IPS-NIHi11 (cell line): ENCODE data around the gene SSH3.
"Not testable (repeated sequence)": the region's sequence is repeated elsewhere in the genome, so short reads cannot be mapped to it uniquely, and the experiment has no call there.

Experiments used
- DNase-seq: peaks from one replicate; pipeline ENCODE4 v3.0.0; 2012; ENCODE audit warnings: mixed read lengths, low spot score

The SSH3 gene

DNA sequence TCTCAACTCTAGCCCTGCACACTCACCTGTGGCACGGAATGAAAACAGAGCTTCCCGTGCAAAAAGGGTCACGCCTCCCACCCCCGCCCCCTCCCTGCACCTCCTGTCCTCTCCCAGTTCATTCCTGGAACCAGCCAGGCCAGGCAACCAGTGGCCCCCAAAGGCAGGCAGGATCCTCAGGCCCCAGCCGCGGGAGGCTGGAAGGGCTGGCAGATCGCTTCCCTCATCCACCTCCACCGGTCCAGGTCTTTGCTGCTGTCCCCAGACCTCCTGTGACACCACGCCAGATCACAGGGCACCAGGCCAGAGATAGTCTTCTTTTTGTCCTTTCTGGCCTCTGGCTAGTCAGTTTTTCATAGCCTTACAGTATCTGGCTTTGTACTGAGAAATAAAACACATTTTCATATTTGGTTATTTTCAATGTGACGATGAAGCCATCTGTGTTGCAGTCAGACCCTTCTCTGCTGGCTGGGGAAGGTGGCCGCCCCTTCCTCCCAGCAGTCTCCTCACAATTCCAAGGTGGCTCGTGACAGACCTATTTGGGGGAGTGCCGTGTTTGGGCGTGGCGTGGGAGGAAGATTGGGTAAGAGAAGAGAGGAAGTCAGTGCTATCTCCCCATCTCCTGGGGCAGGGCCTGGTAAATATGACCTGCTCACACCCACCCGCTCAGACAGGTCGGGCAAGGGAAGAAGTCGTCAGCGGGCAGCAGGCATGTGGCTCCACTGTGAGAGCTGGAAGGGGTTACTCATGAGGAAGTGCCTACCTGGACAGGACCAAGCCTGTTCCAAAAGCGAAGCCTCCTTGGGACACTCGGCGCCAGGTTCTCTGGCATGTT lies 9.1 kb downstream of the SSH3 start:
- no peak for DNase-seq

GRCh38 chr11:67313125-67313890 lies 10.0 kb downstream of the SSH3 start:
- no peak for DNase-seq

DNA sequence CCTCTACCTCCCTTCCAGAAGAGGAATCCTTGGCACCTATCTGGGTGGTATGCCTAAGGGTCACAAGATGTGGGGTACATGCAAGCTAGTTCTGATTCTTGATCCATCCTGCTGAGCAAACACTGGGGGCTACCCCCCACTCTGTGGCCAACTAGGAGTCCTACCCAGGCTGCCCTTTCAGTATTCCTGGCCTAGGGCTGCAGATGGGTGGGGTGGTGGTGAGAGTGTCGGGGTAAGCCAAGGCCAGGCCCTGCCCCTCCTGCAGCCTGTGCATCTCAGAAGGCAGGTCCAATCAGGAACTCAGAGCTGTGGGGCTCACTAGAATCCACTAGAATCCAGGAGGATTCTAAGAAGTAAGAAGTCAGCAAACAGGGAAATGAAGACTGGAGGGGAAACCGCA lies 10.9 kb downstream of the SSH3 start:
- DNase-seq, result no peak

- DNase-seq, result no peak
Observed at GRCh38 chr11:67315325-67315909, 12.1 kb downstream of the SSH3 start.

GRCh38 chr11:67316882-67317204 lies 13.5 kb downstream of the SSH3 start:
- DNase-seq, result no peak

GRCh38 chr11:67317205-67317887 lies 14.0 kb downstream of the SSH3 start:
- peak; percentile 98 for DNase-seq

DNA sequence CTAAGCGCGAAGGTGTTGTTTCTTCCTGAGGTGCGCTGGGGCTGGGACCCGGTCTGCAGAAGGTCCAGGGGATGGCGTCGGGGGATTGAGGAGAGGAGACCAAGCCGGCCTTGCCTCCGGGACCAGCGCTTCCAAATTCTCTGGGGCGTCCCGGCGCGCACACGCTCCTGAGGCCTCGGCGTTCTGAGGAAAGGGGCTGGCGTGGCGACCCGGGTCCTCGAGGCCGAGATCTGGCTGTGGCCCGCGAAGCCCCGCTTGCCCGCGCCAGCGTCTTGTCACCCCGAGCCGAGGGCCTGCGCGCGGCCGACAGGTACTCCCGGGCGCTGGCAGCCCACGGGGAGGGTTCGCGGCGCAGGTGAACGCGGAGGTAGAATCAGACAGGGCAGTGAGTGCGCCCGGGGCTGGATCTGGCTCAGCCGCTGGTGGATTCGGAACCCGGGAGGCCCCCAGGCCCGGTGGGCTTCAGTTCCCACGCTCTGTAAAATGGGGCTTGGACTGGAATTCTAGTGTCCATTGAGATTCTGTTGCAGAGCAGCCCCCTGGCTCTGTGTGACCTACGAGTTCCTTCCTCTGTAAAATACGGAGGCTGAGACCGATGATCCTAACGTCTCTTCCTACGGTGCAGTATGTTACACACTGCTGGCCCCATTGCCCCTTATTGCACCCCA lies 14.7 kb downstream of the SSH3 start:
- no peak for DNase-seq

GRCh38 chr11:67318876-67319275 lies 15.5 kb downstream of the SSH3 start:
- not testable (repeated sequence) for DNase-seq

DNA sequence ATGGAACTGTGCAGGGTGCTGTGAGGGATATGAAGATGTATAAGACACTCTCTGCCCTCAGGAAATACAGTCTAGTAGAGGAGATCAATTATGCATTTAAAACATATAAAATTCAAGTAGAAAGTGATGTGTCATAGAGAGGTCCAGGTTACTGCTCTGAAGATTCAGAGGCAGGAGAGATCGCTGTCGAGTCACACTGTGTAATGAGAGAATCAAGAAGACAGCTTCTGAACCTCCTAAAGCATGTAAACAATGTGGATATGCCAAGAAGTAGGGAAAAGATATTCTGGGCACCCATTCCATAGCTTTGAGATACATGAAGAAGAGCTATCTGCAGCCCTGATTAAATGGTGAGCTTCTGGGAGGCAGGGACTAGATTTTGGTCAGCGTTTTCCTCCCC lies 16.7 kb downstream of the SSH3 start:
- DNase-seq, result no peak

- no peak for DNase-seq
Observed at GRCh38 chr11:67320691-67321090, 17.4 kb downstream of the SSH3 start.

- DNase-seq, result no peak
Observed at GRCh38 chr11:67321313-67321871, 18.1 kb downstream of the SSH3 start.

- DNase-seq, result no peak
Observed at GRCh38 chr11:67322049-67322448, 18.7 kb downstream of the SSH3 start.

GRCh38 chr11:67323526-67323925 lies 20.2 kb downstream of the SSH3 start:
- no peak for DNase-seq

- DNase-seq, result no peak
Observed at GRCh38 chr11:67332081-67332691, 28.9 kb downstream of the SSH3 start.

DNA sequence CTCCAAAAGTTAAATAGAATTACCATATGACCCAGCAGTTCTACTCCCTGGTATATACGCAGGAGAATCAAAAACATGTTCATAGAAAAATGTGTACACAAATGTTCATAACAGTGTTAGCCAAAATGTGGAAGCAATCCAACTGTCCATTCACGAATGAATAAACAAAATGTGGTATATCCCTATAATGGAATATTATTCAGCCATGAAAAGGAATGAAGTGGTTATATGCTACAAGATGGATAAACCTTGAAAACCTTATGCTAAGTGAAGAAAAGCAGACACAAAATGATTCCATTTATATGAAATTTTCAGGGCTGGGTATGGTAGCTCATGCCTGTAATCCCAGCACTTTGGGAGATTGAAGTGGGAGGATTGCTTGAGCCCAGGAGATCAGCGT lies 33.9 kb downstream of the SSH3 start:
- no peak for DNase-seq

- DNase-seq, result no peak
Observed at GRCh38 chr11:67344264-67344663, 40.9 kb downstream of the SSH3 start.

- no peak for DNase-seq
Observed at GRCh38 chr11:67345247-67345919, 42.1 kb downstream of the SSH3 start.

- DNase-seq, result no peak
Observed at GRCh38 chr11:67345920-67346819, 42.8 kb downstream of the SSH3 start.

GRCh38 chr11:67347964-67348749 lies 44.8 kb downstream of the SSH3 start:
- no peak for DNase-seq
